Brain microvascular endothelial cell (primary cell): ENCODE results near the gene PARD3.

Experiments
- DNase-seq: peaks from one replicate; pipeline ENCODE4 v3.0.0-alpha.2; 2020
- H3K27ac ChIP-seq: fragments of 250-450 bp; sonication (Bioruptor Pico); 2 replicates; pipeline ENCODE4 v1.5.1; 2020; ENCODE audit warnings: mild to moderate bottlenecking, moderate library complexity
- H3K27me3 ChIP-seq: fragments of 250-450 bp; sonication (Bioruptor Pico); replicated peaks from 2 replicates; pipeline ENCODE4 v1.5.1; 2020; ENCODE audit warnings: mild to moderate bottlenecking
- H3K36me3 ChIP-seq: fragments of 250-450 bp; sonication (Bioruptor Pico); replicated peaks from 2 replicates; pipeline ENCODE4 v1.5.1; 2020; ENCODE audit warnings: mild to moderate bottlenecking
- H3K4me3 ChIP-seq: 2 replicates; pipeline ENCODE4 v1.5.1; 2011; ENCODE audit warnings: low read depth, mild to moderate bottlenecking, control low read depth, low read length, moderate library complexity
- in situ Hi-C: cut with HindIII; loops from 2 replicates; pipeline ENCODE4 v1.10.0; 2017; ENCODE audit warnings: low sequenced_read_pairs, low pct_ligation_motif_present
- TF ChIP-seq, protein P1 (sequence below): IDR thresholded peaks from 2 replicates; pipeline ENCODE4 v1.5.1; 2011; ENCODE audit warnings: low read depth, mild to moderate bottlenecking, moderate library complexity, low read length, control low read depth, inconsistent platforms; ENCODE audit errors: missing control alignments

The PARD3 gene

DNA sequence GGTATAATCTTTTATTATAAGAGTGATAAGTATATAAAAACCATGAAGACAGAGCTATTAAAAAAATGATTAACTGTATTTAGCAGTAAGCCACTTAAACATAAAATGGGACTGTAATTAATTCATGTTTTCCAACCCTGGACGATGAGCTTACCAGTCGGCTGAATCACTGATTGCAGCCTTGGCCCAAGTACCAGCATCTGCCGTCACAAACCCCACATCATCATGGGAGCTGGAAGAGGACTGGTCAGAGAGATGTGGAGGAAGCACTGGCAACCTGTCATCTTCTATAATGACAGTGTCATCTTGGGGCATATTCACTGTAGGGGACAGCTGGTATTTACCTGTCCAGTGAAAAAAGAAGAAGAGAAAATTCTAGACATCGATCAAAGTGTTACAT lies 473.6 kb downstream of the PARD3 start:
- Histone ChIP-seq H3K4me3 (no peak overlapping the region), H3K27me3 (no peaks in the 10 kb centered on the region), H3K36me3 (no peaks in the 10 kb centered on the region), H3K27ac (no peak overlapping the region)
- in situ Hi-C loops, result no loop called here
- TF ChIP-seq, protein P1, sequence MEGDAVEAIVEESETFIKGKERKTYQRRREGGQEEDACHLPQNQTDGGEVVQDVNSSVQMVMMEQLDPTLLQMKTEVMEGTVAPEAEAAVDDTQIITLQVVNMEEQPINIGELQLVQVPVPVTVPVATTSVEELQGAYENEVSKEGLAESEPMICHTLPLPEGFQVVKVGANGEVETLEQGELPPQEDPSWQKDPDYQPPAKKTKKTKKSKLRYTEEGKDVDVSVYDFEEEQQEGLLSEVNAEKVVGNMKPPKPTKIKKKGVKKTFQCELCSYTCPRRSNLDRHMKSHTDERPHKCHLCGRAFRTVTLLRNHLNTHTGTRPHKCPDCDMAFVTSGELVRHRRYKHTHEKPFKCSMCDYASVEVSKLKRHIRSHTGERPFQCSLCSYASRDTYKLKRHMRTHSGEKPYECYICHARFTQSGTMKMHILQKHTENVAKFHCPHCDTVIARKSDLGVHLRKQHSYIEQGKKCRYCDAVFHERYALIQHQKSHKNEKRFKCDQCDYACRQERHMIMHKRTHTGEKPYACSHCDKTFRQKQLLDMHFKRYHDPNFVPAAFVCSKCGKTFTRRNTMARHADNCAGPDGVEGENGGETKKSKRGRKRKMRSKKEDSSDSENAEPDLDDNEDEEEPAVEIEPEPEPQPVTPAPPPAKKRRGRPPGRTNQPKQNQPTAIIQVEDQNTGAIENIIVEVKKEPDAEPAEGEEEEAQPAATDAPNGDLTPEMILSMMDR, result no peak
- DNase-seq, result no peak

- Histone ChIP-seq H3K27ac (no peak overlapping the region), H3K4me3 (no peak overlapping the region), H3K27me3 (no peaks in the 10 kb centered on the region), H3K36me3 (no peaks in the 10 kb centered on the region)
- TF ChIP-seq, protein P1, result no peak
- in situ Hi-C loops, result no loop called here
- DNase-seq, result no peak
These were observed 474.2 kb downstream of the PARD3 start for GRCh38 chr10:34340934-34341333.

- in situ Hi-C loops, result no loop called here
- no peak overlapping the region for H3K4me3 ChIP-seq
- no peaks in the 10 kb centered on the region for H3K27me3 ChIP-seq
- no peaks in the 10 kb centered on the region for H3K36me3 ChIP-seq
- TF ChIP-seq, protein P1, result no peak
- H3K27ac ChIP-seq, result no peak overlapping the region
- DNase-seq, result no peak
These were observed 475.1 kb downstream of the PARD3 start for GRCh38 chr10:34339816-34340553.

DNA sequence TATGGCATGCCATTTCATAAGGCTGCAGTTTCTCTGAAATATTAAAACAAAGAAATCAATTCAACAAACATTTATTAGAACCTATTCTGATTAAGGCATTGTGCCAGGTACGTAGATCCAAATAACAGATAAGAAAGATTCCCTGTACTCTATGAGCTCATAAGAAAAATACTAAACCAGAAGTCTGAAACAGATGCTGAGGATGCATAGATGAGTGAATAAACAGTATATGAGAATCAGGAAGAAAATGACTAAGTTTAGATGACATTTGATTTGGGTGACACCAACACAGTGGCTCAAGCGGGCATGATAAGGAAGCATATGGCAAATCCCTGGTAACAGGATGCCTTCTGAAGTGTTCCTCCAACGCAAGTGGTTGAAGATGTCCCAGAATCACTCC lies 477.2 kb downstream of the PARD3 start:
- Histone ChIP-seq H3K36me3 (no peaks in the 10 kb centered on the region), H3K27ac (no peak overlapping the region), H3K4me3 (no peak overlapping the region), H3K27me3 (no peaks in the 10 kb centered on the region)
- DNase-seq, result no peak
- in situ Hi-C loops, result no loop called here
- TF ChIP-seq, protein P1, result no peak

DNA sequence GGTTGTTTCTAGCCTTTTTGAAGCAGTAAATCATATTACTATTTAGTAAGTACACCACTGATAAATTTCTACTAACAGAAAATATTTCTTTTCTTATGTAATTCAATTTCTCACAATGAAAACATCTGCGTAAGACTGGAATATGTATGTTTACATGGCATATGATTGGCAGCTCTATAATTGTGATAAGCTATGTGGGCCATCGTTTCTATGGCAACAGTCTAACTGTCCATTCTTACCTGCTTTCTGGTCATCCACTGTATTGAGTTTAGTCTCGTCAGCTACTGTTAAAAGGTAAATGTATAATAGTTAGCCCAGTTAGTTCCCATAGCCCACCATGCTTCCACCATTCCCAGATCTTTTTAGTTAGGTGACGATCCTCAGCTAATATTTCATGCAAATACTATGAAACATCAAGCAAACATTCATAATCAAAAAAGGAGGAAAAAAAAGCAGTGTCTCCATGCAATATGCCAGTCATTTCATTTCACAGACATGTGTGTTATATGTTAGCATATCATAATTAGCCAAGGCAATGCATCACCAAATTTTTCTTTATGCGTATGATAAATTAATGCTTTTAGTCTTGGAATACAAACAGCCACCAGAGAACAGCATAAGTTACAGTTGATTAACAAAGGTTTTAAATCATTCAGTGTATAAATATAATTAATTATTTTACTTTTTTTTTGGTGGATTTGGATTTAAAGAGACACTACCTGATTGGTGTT lies 479.0 kb downstream of the PARD3 start:
- in situ Hi-C loops, result no loop called here
- Histone ChIP-seq H3K36me3 (no peaks in the 10 kb centered on the region), H3K27me3 (no peaks in the 10 kb centered on the region), H3K4me3 (no peak overlapping the region), H3K27ac (no peak overlapping the region)
- TF ChIP-seq, protein P1, result no peak
- no peak for DNase-seq

DNA sequence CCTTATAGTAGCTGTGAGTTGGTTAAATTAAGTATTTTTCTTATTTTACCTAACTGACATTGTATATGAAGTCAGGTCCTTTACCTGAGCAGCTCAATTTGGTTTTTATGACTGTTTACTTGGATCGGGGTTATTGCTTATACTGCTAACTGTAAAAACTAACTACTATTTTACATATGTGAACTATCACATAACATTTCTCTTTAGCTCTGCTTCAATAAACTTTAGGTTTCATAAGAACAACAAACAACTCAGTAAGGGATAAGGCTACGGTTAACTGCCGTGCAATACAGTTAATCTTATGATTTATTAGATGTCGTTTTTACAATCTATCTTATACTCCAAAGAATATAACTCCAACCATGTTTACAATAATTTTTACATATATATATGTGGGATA lies 480.2 kb downstream of the PARD3 start:
- no peak for DNase-seq
- in situ Hi-C loops, result no loop called here
- TF ChIP-seq, protein P1, result no peak
- no peaks in the 10 kb centered on the region for H3K36me3 ChIP-seq
- H3K27me3 ChIP-seq, result no peaks in the 10 kb centered on the region
- H3K4me3 ChIP-seq, result no peak overlapping the region
- no peak overlapping the region for H3K27ac ChIP-seq
